Astrocyte of the hippocampus (primary cell): ENCODE data around the gene ERGIC1.

Source experiments
- DNase-seq: peaks from one replicate; pipeline ENCODE4 v3.0.0; 2011; ENCODE audit warnings: low read depth, low spot score

ERGIC1 gene

GRCh38 chr5:172945151-172945550 is 111.1 kb downstream of the ERGIC1 start:
- DNase-seq: no peak

GRCh38 chr5:172946146-172946545 is 112.1 kb downstream of the ERGIC1 start:
- peak; percentile 55 for DNase-seq

GRCh38 chr5:172949426-172949825 is 115.4 kb downstream of the ERGIC1 start:
- no peak for DNase-seq

GRCh38 chr5:172950176-172950965 is 116.3 kb downstream of the ERGIC1 start:
- DNase-seq: no peak

- no peak for DNase-seq
Measured at GRCh38 chr5:172951371-172952033, 117.5 kb downstream of the ERGIC1 start.

GRCh38 chr5:172952034-172952511 is 118.0 kb downstream of the ERGIC1 start:
- DNase-seq: peak; percentile 75

GRCh38 chr5:172953776-172954675 is 120.0 kb downstream of the ERGIC1 start:
- peak; percentile 75 for DNase-seq

GRCh38 chr5:172954751-172955159 is 120.7 kb downstream of the ERGIC1 start:
- no peak for DNase-seq

- DNase-seq: no peak
Measured at GRCh38 chr5:172956228-172956627, 122.2 kb downstream of the ERGIC1 start.

GRCh38 chr5:172956936-172957335 is 122.9 kb downstream of the ERGIC1 start:
- no peak for DNase-seq

GRCh38 chr5:172957458-172957857 is 123.4 kb downstream of the ERGIC1 start:
- no peak for DNase-seq

GRCh38 chr5:172958331-172959046 is 124.4 kb downstream of the ERGIC1 start:
- DNase-seq: peak; percentile 81

GRCh38 chr5:172959824-172960799 is 126.1 kb downstream of the ERGIC1 start:
- no peak for DNase-seq

- DNase-seq: no peak
Measured at GRCh38 chr5:172969921-172970320, 135.9 kb downstream of the ERGIC1 start.

- no peak for DNase-seq
Measured at GRCh38 chr5:172971482-172971881, 137.4 kb downstream of the ERGIC1 start.

GRCh38 chr5:172972552-172972951 is 138.5 kb downstream of the ERGIC1 start:
- no peak for DNase-seq

- peak; percentile 62 for DNase-seq
Measured at GRCh38 chr5:172973127-172973916, 139.3 kb downstream of the ERGIC1 start.

GRCh38 chr5:172973931-172974330 is 139.9 kb downstream of the ERGIC1 start:
- DNase-seq: peak; percentile 35

GRCh38 chr5:172975289-172975688 is 141.2 kb downstream of the ERGIC1 start:
- no peak for DNase-seq
